Transverse colon (tissue), 4 donors: ENCODE measurements around the gene CCNI. TPM values are rescaled to one million over a fixed set of nuclear protein-coding genes. Genes with fewer than 3 reads are reported as not detected.

Source experiments
- DNase-seq: peaks from one replicate; pipeline ENCODE4 v3.0.0-alpha.2; 2019
- H3K27ac ChIP-seq, 4 donors: fragments of 200-600 bp; sonication (generic); 2 replicates each; pipeline ENCODE4 v1.5.1; 2016 to 2018; ENCODE audit warnings: inconsistent platforms in 4 of 4
- H3K27me3 ChIP-seq: fragments of 200-600 bp; sonication (generic); 2 replicates; pipeline ENCODE4 v1.5.1; 2017; ENCODE audit warnings: inconsistent platforms
- H3K36me3 ChIP-seq, 4 donors: fragments of 200-600 bp; sonication (generic); 2 replicates each; pipeline ENCODE4 v1.5.1; 2017 to 2019; ENCODE audit warnings: inconsistent platforms in 4 of 4
- H3K4me1 ChIP-seq, 4 donors: fragments of 200-600 bp; sonication (generic); 2 replicates each; pipeline ENCODE4 v1.5.1; 2017 to 2020; ENCODE audit warnings: inconsistent platforms in 4 of 4
- H3K4me3 ChIP-seq, 4 donors: fragments of 200-600 bp; sonication (generic); 1 replicate in 1 of 4; 2 replicates in 3 of 4; pipeline versions ENCODE4 v1.5.1 to v1.6.1; 2017 to 2019; ENCODE audit warnings: inconsistent platforms in 4 of 4
- H3K9me3 ChIP-seq, 2 donors: fragments of 200-600 bp; sonication (generic); 2 replicates each; pipeline ENCODE4 v1.5.1; 2017 to 2019; ENCODE audit warnings: inconsistent platforms in 2 of 2
- EP300 ChIP-seq: sonication (generic); formaldehyde crosslinking; IDR thresholded peaks from one replicate; pipeline ENCODE4 v1.6.1; 2017; ENCODE audit warnings: antibody characterized with exemption, low read depth
- POLR2A ChIP-seq: fragments of 450-650 bp; IDR thresholded peaks from one replicate; pipeline ENCODE4 v1.6.1; 2016; ENCODE audit warnings: antibody characterized with exemption, mild to moderate bottlenecking, moderate library complexity
- POLR2AphosphoS5 ChIP-seq, 3 donors: sonication (generic); formaldehyde crosslinking; IDR thresholded peaks; one replicate each; pipeline ENCODE4 v1.6.1; 2016; ENCODE audit warnings: antibody characterized with exemption in 3 of 3
- WGBS, 2 donors: methylation state at CpG; one replicate each; pipeline ENCODE4 v1.1.5; 2018; ENCODE audit warnings: low coverage in 1 of 2; 5-methylcytosine and 5-hydroxymethylcytosine counted together
- in situ Hi-C, 4 donors: fragments of 200-750 bp; cut with MboI; loops; one replicate each; pipeline versions ENCODE4 v1.15.0 to v1.15.1; 2017; ENCODE audit warnings: low sequenced_read_pairs in 3 of 4, low pct_ligation_motif_present in 1 of 4, low pct_unique_long_range_greater_than_20kb in 1 of 4
- intact Hi-C: fragments of 100-400 bp; cut with DNase I; formaldehyde crosslinking; loops from one replicate; pipeline ENCODE4 v1.15.1; 2023; ENCODE audit warnings: low total_unique reads
- total RNA-seq, 4 donors: library from RNA; depleted of rRNA; stranded (reverse); fragments of >200 nt; gene quantifications; one replicate each; pipeline ENCODE4 v1.1.0, GENCODE V29; 2016
- TF ChIP-seq, protein P1 (sequence below), 5 experiments: fragments of 200-600 bp in 3 of 5; fragments of 450-650 bp in 2 of 5; sonication (generic) in 3 of 5; IDR thresholded peaks; 1 replicate in 2 of 5; 2 replicates in 3 of 5; pipeline ENCODE4 v1.5.1; 2016 to 2017; ENCODE audit warnings: antibody characterized with exemption in 5 of 5, inconsistent platforms in 3 of 5, mild to moderate bottlenecking in 2 of 5, moderate library complexity in 1 of 5

The CCNI gene
- total RNA-seq, 4 donors from 2014 or later = 91.7 to 206 (median 154) TPM

DNA sequence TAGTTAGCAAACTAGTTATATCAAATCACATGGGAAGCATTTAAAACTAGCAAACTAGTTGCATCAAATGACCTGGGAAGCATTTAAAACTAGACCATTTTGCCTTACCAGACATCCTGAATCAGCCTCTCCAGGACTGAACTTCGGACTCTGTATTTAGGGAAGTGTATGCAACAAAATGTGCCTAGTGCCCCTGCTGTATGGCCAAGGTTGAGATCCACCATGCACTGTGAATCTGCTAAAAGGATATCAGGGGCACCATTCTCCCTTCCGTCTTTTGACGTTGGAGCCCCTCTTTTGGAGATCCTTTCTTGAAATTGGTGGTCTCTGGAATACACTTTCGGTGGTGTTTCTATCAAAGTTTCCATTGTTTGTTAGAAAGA is 49.5 kb downstream of the CCNI start:
- no peak for DNase-seq
- H3K36me3 ChIP-seq = peaks cover 0 to 39% (median 13%) of the 10 kb centered on the region in 4 donors
- H3K9me3 ChIP-seq = no peaks in the 10 kb centered on the region
- no peak overlapping the region for H3K27ac ChIP-seq
- WGBS, 2 donors = 92 to 95% methylated on average over 4 of the region's 4 CpGs
- intact Hi-C loops (no loop called here), in situ Hi-C loops (loop anchor here in 2 of 4 donors (10.0 to 25.0 kb wide), 2 partner anchors 82 to 514 kb away; partner anchors contain the start of gene SEPTIN11 (in 1 of the 2))
- no peak overlapping the region for H3K4me3 ChIP-seq
- TF ChIP-seq, protein P1, sequence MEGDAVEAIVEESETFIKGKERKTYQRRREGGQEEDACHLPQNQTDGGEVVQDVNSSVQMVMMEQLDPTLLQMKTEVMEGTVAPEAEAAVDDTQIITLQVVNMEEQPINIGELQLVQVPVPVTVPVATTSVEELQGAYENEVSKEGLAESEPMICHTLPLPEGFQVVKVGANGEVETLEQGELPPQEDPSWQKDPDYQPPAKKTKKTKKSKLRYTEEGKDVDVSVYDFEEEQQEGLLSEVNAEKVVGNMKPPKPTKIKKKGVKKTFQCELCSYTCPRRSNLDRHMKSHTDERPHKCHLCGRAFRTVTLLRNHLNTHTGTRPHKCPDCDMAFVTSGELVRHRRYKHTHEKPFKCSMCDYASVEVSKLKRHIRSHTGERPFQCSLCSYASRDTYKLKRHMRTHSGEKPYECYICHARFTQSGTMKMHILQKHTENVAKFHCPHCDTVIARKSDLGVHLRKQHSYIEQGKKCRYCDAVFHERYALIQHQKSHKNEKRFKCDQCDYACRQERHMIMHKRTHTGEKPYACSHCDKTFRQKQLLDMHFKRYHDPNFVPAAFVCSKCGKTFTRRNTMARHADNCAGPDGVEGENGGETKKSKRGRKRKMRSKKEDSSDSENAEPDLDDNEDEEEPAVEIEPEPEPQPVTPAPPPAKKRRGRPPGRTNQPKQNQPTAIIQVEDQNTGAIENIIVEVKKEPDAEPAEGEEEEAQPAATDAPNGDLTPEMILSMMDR (IDR thresholded peaks at IDR 0.05) = no peak
- TF ChIP-seq POLR2A = no peak
- no peak for TF ChIP-seq EP300
- no peak for TF ChIP-seq POLR2AphosphoS5 (IDR thresholded peaks at IDR 0.05)
- H3K27me3 ChIP-seq = no peaks in the 10 kb centered on the region
- no peaks in the 10 kb centered on the region for H3K4me1 ChIP-seq

DNA sequence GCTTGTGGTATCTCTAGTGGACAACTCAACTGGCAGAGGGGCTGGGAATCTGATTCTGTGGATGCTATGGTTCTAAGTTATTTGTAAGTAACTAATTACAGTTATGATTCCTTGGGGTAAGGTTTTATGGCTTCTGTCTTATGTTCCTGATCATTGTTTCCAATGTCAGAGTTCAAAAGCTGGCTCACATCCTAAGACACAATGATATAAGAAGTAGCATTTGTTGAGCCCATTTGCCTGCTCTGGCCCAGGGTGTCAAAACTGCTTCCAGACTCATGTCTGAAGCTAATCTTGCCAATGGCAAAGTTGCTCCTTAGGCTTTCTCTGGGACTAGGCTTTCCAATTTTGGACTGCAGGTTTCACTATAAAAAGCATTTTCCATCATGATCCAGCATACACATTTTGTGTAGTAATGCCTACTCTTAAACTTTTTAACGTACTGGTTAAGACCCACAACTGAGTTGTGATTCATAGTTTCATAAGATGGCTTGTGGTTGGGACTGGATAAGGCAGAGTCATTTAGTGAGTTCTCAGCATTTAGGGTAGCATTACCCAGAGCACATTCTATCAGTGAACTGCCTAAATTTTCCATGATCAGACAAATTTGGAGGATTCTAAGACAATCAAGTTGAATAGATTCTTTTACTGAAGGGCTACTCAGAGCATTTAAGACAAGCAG is 50.0 kb downstream of the CCNI start:
- TF ChIP-seq POLR2AphosphoS5 (IDR thresholded peaks at IDR 0.05) (no peak), POLR2A (no peak), EP300 (no peak)
- TF ChIP-seq, protein P1 (IDR thresholded peaks at IDR 0.05) = no peak
- no peak for DNase-seq
- Histone ChIP-seq H3K4me3 (no peak overlapping the region), H3K36me3 (peaks cover 0 to 39% (median 13%) of the 10 kb centered on the region in 4 donors), H3K9me3 (no peaks in the 10 kb centered on the region), H3K4me1 (no peaks in the 10 kb centered on the region), H3K27me3 (no peaks in the 10 kb centered on the region), H3K27ac (no peak overlapping the region)
- WGBS, 2 donors = 79% methylated on average over 1 of the region's 1 CpG; no CpG with 5 or more reads in 1 of the 2 donors
- intact Hi-C loops = no loop called here
- in situ Hi-C loops = loop anchor here in 2 of 4 donors (10.0 to 25.0 kb wide), 2 partner anchors 81 to 513 kb away; partner anchors contain the start of gene SEPTIN11 (in 1 of the 2)

DNA sequence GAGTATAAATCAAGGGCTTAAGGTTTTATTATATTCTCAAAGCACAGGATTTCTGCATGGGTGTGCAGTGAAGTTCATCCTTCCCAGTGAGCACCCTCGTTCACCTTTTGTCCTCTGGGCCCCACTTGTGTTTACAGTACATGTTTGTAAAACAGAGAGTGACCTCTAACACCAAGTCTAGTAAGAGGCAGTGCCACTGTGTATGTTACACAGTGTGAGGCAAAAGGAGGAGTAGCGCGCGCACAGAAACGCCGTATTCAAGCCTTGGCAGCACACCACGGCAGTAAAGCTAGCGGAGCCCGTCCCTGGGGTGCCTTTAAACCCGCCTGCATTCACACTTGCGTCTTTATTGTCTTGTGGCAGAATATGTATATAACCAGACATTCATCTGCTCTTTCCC is 51.9 kb downstream of the CCNI start:
- intact Hi-C loops = no loop called here
- no peaks in the 10 kb centered on the region for H3K9me3 ChIP-seq
- no peak for DNase-seq
- H3K4me3 ChIP-seq = no peak overlapping the region
- H3K27me3 ChIP-seq = no peaks in the 10 kb centered on the region
- H3K4me1 ChIP-seq = no peaks in the 10 kb centered on the region
- in situ Hi-C loops = loop anchor here in 1 of 4 donors (10.0 kb wide), 1 partner anchor 79 kb away; the partner anchor contains the start of gene SEPTIN11
- WGBS, 2 donors = 81 to 89% methylated on average over 7 to 11 of the region's 11 CpGs
- H3K36me3 ChIP-seq = peaks cover 0 to 32% (median 13%) of the 10 kb centered on the region in 4 donors
- no peak overlapping the region for H3K27ac ChIP-seq
- no peak for TF ChIP-seq POLR2A
- TF ChIP-seq, protein P1 (IDR thresholded peaks at IDR 0.05) = no peak
- TF ChIP-seq EP300 = no peak
- TF ChIP-seq POLR2AphosphoS5 (IDR thresholded peaks at IDR 0.05) = no peak

DNA sequence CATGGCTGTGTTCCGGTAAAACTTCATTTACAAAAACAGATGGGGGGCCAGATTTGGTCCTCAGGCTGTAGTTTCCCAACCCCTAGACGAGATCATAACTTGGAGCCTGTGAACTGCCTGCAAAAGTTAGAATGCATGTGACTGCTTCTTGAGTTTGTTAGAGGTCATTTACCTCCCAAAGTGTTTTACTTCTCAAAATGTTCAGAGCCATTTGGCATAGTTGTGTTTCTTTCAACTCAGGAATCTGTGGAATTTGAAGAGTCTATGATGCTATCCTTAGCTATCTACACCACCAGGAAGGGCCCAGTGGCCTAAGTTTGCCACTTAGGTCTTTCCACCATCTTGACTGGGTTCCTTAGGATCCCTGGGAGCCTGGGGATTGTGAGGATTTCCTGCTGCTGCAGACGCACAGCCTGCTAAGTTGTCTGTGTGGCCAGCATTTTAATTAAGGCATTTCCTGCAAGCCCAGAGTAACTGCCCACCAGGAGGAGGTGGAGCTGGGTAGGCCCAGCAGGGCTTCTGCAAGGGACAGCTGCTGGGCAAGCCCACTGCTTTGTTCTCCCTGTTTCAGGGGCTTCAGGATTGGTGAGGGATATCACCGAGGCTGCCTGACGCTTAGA is 53.1 kb downstream of the CCNI start:
- in situ Hi-C loops (loop anchor here in 1 of 4 donors (10.0 kb wide), 1 partner anchor 78 kb away; the partner anchor contains the start of gene SEPTIN11), intact Hi-C loops (no loop called here)
- Histone ChIP-seq H3K9me3 (no peaks in the 10 kb centered on the region), H3K36me3 (peaks cover 0 to 42% (median 10%) of the 10 kb centered on the region in 4 donors), H3K4me3 (no peak overlapping the region), H3K27me3 (no peaks in the 10 kb centered on the region), H3K27ac (no peak overlapping the region), H3K4me1 (no peaks in the 10 kb centered on the region)
- no peak for DNase-seq
- WGBS, 2 donors = 72 to 73% methylated on average over 3 to 5 of the region's 5 CpGs
- TF ChIP-seq, protein P1 (IDR thresholded peaks at IDR 0.05) = no peak
- no peak for TF ChIP-seq POLR2AphosphoS5 (IDR thresholded peaks at IDR 0.05)
- no peak for TF ChIP-seq POLR2A
- TF ChIP-seq EP300 = no peak
